ENCODE results near the gene GPR42. TPM values are rescaled to one million over a fixed set of nuclear protein-coding genes. Genes with fewer than 3 reads are reported as not detected.

GPR42 gene
- total and polyA plus RNA-seq, 9 donors, result not detected

DNA sequence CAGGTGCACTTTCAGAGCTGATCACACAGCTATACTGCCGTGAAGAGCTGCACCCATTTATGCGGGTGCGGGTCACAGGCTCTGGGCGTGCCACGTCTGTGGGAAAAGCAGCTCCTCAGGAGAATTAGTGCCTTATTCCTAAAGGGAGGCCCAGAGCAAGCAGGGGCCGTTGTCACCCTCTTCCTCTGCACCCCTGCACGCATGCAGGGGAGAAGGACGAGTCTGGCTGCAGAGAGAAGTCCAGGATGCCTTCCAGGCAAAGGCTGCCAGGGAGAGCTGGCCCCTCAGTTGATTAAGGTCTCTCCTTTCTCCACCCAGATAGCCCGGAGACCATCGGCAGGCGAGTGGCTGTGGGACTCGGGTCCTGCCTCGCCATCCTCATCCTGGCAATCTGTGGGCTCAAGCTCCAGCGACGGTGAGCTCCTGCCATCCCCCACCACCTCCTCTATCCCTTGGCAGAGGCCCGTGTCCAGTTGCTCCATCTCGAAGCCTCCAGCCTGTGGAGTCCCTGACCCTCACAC lies 26.3 kb upstream of the GPR42 start:
- intact Hi-C loops (cut with DNase I), result loop anchor here in 3 of 4 donors (5.0 to 10.0 kb wide), 3 partner anchors 70 to 150 kb away; partner anchors contain the start of gene KRTDAP (in 1 of the 3)
- Histone ChIP-seq H3K9me3 (no peaks in the 10 kb centered on the region), H3K4me1 (ENCODE audit: insufficient read depth) (peaks cover 3% of the 10 kb centered on the region), H3K36me3 (no peaks in the 10 kb centered on the region), H3K4me3 (no peak overlapping the region), H3K27me3 (no peaks in the 10 kb centered on the region), H3K27ac (no peak overlapping the region)
- no peak for TF ChIP-seq POLR2A (IDR thresholded peaks at IDR 0.05)
- TF ChIP-seq EP300 (IDR thresholded peaks at IDR 0.05), result no peak
- TF ChIP-seq, protein P1, sequence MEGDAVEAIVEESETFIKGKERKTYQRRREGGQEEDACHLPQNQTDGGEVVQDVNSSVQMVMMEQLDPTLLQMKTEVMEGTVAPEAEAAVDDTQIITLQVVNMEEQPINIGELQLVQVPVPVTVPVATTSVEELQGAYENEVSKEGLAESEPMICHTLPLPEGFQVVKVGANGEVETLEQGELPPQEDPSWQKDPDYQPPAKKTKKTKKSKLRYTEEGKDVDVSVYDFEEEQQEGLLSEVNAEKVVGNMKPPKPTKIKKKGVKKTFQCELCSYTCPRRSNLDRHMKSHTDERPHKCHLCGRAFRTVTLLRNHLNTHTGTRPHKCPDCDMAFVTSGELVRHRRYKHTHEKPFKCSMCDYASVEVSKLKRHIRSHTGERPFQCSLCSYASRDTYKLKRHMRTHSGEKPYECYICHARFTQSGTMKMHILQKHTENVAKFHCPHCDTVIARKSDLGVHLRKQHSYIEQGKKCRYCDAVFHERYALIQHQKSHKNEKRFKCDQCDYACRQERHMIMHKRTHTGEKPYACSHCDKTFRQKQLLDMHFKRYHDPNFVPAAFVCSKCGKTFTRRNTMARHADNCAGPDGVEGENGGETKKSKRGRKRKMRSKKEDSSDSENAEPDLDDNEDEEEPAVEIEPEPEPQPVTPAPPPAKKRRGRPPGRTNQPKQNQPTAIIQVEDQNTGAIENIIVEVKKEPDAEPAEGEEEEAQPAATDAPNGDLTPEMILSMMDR (IDR thresholded peaks at IDR 0.05), result no peak
- DNase-seq, result peak in 4 of 5 donors; percentile 13 to 23 (median 14)
- 77 to 83% (median 81%) methylated on average over 17 of the region's 17 CpGs for WGBS, 3 donors

- H3K4me1 ChIP-seq (ENCODE audit: insufficient read depth), result peaks cover 3% of the 10 kb centered on the region
- H3K4me3 ChIP-seq, result no peak overlapping the region
- 75 to 86% (median 79%) methylated on average over 11 of the region's 11 CpGs for WGBS, 3 donors
- no peaks in the 10 kb centered on the region for H3K27me3 ChIP-seq
- TF ChIP-seq, protein P1 (IDR thresholded peaks at IDR 0.05), result no peak
- TF ChIP-seq EP300 (IDR thresholded peaks at IDR 0.05), result no peak
- no peak for TF ChIP-seq POLR2A (IDR thresholded peaks at IDR 0.05)
- no peak overlapping the region for H3K27ac ChIP-seq
- no peaks in the 10 kb centered on the region for H3K36me3 ChIP-seq
- peak in 3 of 5 donors; percentile 13 to 20 (median 14) for DNase-seq
- H3K9me3 ChIP-seq, result no peaks in the 10 kb centered on the region
- intact Hi-C loops (cut with DNase I), result loop anchor here in 3 of 4 donors (5.0 to 10.0 kb wide), 3 partner anchors 71 to 149 kb away; partner anchors contain the start of gene KRTDAP (in 1 of the 3)
These were observed 25.2 kb upstream of the GPR42 start for GRCh38 chr19:35345671-35346111.

DNA sequence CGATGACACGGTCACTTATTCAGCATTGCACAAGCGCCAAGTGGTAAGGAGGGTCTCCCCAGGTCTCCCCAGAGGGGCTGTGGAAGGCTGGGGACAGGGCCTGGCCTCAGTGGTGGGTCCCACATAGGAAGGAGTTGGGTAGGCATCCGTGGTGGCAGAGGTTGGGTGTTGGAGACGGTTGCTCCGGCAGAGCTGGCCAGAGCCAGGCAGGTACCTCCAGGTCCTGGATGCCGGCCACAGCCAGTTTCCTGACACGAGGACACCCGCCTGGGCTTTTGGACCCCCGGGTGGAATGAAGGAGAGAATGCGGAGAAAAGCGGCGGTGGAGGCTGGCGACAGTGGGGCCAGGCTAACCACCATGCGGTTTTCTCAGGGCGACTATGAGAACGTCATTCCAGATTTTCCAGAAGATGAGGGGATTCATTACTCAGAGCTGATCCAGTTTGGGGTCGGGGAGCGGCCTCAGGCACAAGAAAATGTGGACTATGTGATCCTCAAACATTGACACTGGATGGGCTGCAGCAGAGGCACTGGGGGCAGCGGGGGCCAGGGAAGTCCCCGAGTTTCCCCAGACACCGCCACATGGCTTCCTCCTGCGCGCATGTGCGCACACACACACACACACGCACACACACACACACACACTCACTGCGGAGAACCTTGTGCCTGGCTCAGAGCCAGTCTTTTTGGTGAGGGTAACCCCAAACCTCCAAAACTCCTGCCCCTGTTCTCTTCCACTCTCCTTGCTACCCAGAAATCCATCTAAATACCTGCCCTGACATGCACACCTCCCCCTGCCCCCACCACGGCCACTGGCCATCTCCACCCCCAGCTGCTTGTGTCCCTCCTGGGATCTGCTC lies 24.4 kb upstream of the GPR42 start:
- Histone ChIP-seq H3K4me3 (no peak overlapping the region), H3K27me3 (no peaks in the 10 kb centered on the region), H3K27ac (no peak overlapping the region), H3K36me3 (no peaks in the 10 kb centered on the region), H3K9me3 (no peaks in the 10 kb centered on the region), H3K4me1 (ENCODE audit: insufficient read depth) (peaks cover 3% of the 10 kb centered on the region)
- peak in 4 of 5 donors; percentile 18 to 41 (median 29) for DNase-seq
- intact Hi-C loops (cut with DNase I), result loop anchor here in 3 of 4 donors (5.0 to 10.0 kb wide), 3 partner anchors 72 to 148 kb away; partner anchors contain the start of gene KRTDAP (in 1 of the 3)
- TF ChIP-seq POLR2A (IDR thresholded peaks at IDR 0.05), result no peak
- TF ChIP-seq, protein P1 (IDR thresholded peaks at IDR 0.05), result no peak
- TF ChIP-seq EP300 (IDR thresholded peaks at IDR 0.05), result no peak
- WGBS, 3 donors, result 80 to 82% (median 81%) methylated on average over 28 of the region's 28 CpGs

GRCh38 chr19:35347171-35347929 lies 23.5 kb upstream of the GPR42 start, which contains the start of gene FFAR1:
Gene FFAR1, plus strand, starts transcription at chr19:35347902. Its CDS starts 3,650 bp downstream, at chr19:35351552.
- no peak within 1 kb of the TSS for H3K4me3 ChIP-seq
- H3K36me3 ChIP-seq, result no peaks in the 10 kb centered on the region
- TF ChIP-seq, protein P1 (IDR thresholded peaks at IDR 0.05), result no peak
- TF ChIP-seq POLR2A (IDR thresholded peaks at IDR 0.05) (no peak), EP300 (IDR thresholded peaks at IDR 0.05) (no peak)
- H3K27ac ChIP-seq, result peak within 1 kb of the TSS in 1 of 2 donors; percentile 72
- 77 to 81% (median 79%) methylated on average over 18 of the region's 18 CpGs for WGBS, 3 donors
- H3K27me3 ChIP-seq, result no peaks in the 10 kb centered on the region
- H3K9me3 ChIP-seq, result no peaks in the 10 kb centered on the region
- intact Hi-C loops (cut with DNase I), result loop anchor here in 3 of 4 donors (5.0 to 10.0 kb wide), 3 partner anchors 73 to 147 kb away; partner anchors contain the start of gene KRTDAP (in 1 of the 3)
- DNase-seq, result peak in 4 of 5 donors; percentile 12 to 30 (median 19)
- H3K4me1 ChIP-seq (ENCODE audit: insufficient read depth), result peaks cover 3% of the 10 kb centered on the region

All from ovary (tissue), 9 donors.